NCI-H2081 (cell line): ENCODE results near the gene LTBP2.

Source experiments
- DNase-seq, 2 experiments: peaks; one replicate each; lab custom pipeline; 2025; lab: John Stamatoyannopoulos, UW

The LTBP2 gene

GRCh38 chr14:74638066-74638465 is 26.0 kb upstream of the LTBP2 start:
- no peak for DNase-seq

GRCh38 chr14:74637178-74637550 is 25.1 kb upstream of the LTBP2 start:
- DNase-seq = no peak

GRCh38 chr14:74636424-74637177 is 24.6 kb upstream of the LTBP2 start:
- DNase-seq = no peak

- no peak for DNase-seq
These were observed 23.8 kb upstream of the LTBP2 start for GRCh38 chr14:74635847-74636246.

- no peak for DNase-seq
These were observed 22.9 kb upstream of the LTBP2 start for GRCh38 chr14:74634964-74635363.

GRCh38 chr14:74634481-74634880 is 22.4 kb upstream of the LTBP2 start:
- no peak for DNase-seq

- no peak for DNase-seq
These were observed 19.0 kb upstream of the LTBP2 start for GRCh38 chr14:74630881-74631690.

GRCh38 chr14:74628418-74628817 is 16.4 kb upstream of the LTBP2 start:
- DNase-seq = no peak

GRCh38 chr14:74627076-74627475 is 15.0 kb upstream of the LTBP2 start:
- no peak for DNase-seq

- DNase-seq = no peak
These were observed 10.2 kb upstream of the LTBP2 start for GRCh38 chr14:74622257-74622656.

- DNase-seq = no peak
These were observed 9.5 kb upstream of the LTBP2 start for GRCh38 chr14:74621556-74621955.

GRCh38 chr14:74620923-74621322 is 8.9 kb upstream of the LTBP2 start:
- no peak for DNase-seq

GRCh38 chr14:74620497-74620921 is 8.5 kb upstream of the LTBP2 start:
- DNase-seq = no peak

GRCh38 chr14:74619672-74620131 is 7.7 kb upstream of the LTBP2 start:
- no peak for DNase-seq

- no peak for DNase-seq
These were observed 6.3 kb upstream of the LTBP2 start for GRCh38 chr14:74618078-74618952.

GRCh38 chr14:74616996-74617700 is 5.1 kb upstream of the LTBP2 start:
- DNase-seq = no peak

- DNase-seq = no peak
These were observed 4.5 kb upstream of the LTBP2 start for GRCh38 chr14:74616507-74616906.

- no peak for DNase-seq
These were observed 3.7 kb upstream of the LTBP2 start for GRCh38 chr14:74615735-74616134.

GRCh38 chr14:74614508-74615495 is 2.8 kb upstream of the LTBP2 start:
- no peak for DNase-seq

GRCh38 chr14:74613211-74613914 is 1.3 kb upstream of the LTBP2 start:
- no peak for DNase-seq
